ENCODE data around the gene IQCN. TPM values are rescaled to one million over a fixed set of nuclear protein-coding genes. Genes with fewer than 3 reads are reported as not detected.
A peak's percentile ranks its signal among the peaks of the same experiment; 100 is the strongest.

Gene IQCN
- total RNA-seq (2014; rRNA removed; shearing (Covaris generic)): 0.38 and 3.7 TPM in 2 replicates
- 1.1 and 2.6 TPM in 2 replicates for total RNA-seq (2022)
- percentile 40 among the genes with signal in this experiment for Bru-seq, nascent RNA
- BruChase-seq, experiment 1, labeled RNA remaining after a 6-hour chase: percentile 42 among the genes with signal in this experiment
- BruChase-seq, experiment 2, labeled RNA remaining after a 2-hour chase: percentile 39 among the genes with signal in this experiment
- long read RNA-seq, full-length matches to known transcripts: 1 of 1 reads
- long read RNA-seq, partial matches to known transcripts: 0 of 1 reads
- long read RNA-seq, other reads (novel, unspliced or antisense): 0 of 1 reads

GRCh38 chr19:18274219-18274780 is at the start of gene IQCN:
IQCN (minus strand) TSS chr19:18274452; CDS start chr19:18269478, 4,974 bp downstream.
- BruUV-seq (replicated peaks): no TSS peak
- Histone ChIP-seq H2AFZ (ENCODE audit: low read length) (no peak within 1 kb of the TSS), H3K4me3 (ENCODE audit: low read depth, low read length, poor library complexity, severe bottlenecking) (no peak within 1 kb of the TSS), H3K9me2 (ENCODE audit: insufficient read depth, low read length) (no peaks in the 10 kb centered on the region), H4K20me1 (ENCODE audit: insufficient read depth, low read length) (peaks cover 10% of the 10 kb centered on the region), H3K9me3 (ENCODE audit: low read length) (no peaks in the 10 kb centered on the region), H3K4me2 (ENCODE audit: low read length) (no peak within 1 kb of the TSS), H3K4me1 (ENCODE audit: insufficient read depth, low read length, poor library complexity, severe bottlenecking) (peaks cover 13% of the 10 kb centered on the region), H3K36me3 (ENCODE audit: insufficient read depth, low read length) (peaks cover 15% of the 10 kb centered on the region; the same call in 1 of the 2 replicates), H3K79me2 (ENCODE audit: insufficient read depth, low read depth, low read length) (peaks cover 15% of the 10 kb centered on the region; the same call in 1 of the 2 replicates), H3K27ac (ENCODE audit: low read depth, low read length, poor library complexity, severe bottlenecking) (no peak within 1 kb of the TSS)
- ChIA-PET CTCF (ENCODE audit: unreplicated experiment) (no interaction called here), POLR2A (interaction anchor here (1.4 kb wide), 1 partner anchor 47 kb away, joined by 5 read pairs; no protein-coding TSS in a partner anchor)
- DNase-seq (ENCODE audit: low spot score): no peak
- TF ChIP-seq CTCF (conservative IDR thresholded peaks at IDR 0.05; ENCODE audit: low read length) (no peak), EZH2phosphoT487 (IDR thresholded peaks at IDR 0.05; ENCODE audit: borderline replicate concordance, low read depth, low read length) (no peak)
- intact Hi-C loops (cut with micrococcal nuclease; ENCODE audit: unreplicated experiment): no loop called here

- ChIA-PET POLR2A (interaction anchor here (0.6 to 4.0 kb wide), 5 partner anchors 18 to 158 kb away, joined by 3 to 44 read pairs (median 9); partner anchors contain the start of genes JUND and SSBP4), CTCF (ENCODE audit: unreplicated experiment) (interaction anchor here (1.2 to 2.2 kb wide), 3 partner anchors 16 to 44 kb away, joined by 3 to 16 read pairs (median 7); partner anchors contain the start of gene JUND)
- BruUV-seq (replicated peaks): no TSS peak
- Histone ChIP-seq H3K4me2 (ENCODE audit: low read length) (peak within 1 kb of the TSS; percentile 97), H3K79me2 (ENCODE audit: insufficient read depth, low read depth, low read length) (peaks cover 42% of the 10 kb centered on the region), H3K36me3 (ENCODE audit: insufficient read depth, low read length) (peaks cover 34% of the 10 kb centered on the region), H3K4me1 (ENCODE audit: insufficient read depth, low read length, poor library complexity, severe bottlenecking) (peaks cover 46% of the 10 kb centered on the region), H3K4me3 (ENCODE audit: low read depth, low read length, poor library complexity, severe bottlenecking) (peak within 1 kb of the TSS; percentile 89), H3K9me2 (ENCODE audit: insufficient read depth, low read length) (no peaks in the 10 kb centered on the region), H3K9me3 (ENCODE audit: low read length) (no peaks in the 10 kb centered on the region), H2AFZ (ENCODE audit: low read length) (peak within 1 kb of the TSS; percentile 74), H3K27ac (ENCODE audit: low read depth, low read length, poor library complexity, severe bottlenecking) (peak within 1 kb of the TSS; percentile 90), H4K20me1 (ENCODE audit: insufficient read depth, low read length) (no peaks in the 10 kb centered on the region; the same call in 1 of the 2 replicates)
- peak; percentile 100 for DNase-seq (ENCODE audit: low spot score)
- peak; percentile 65 for TF ChIP-seq CTCF (conservative IDR thresholded peaks at IDR 0.05; ENCODE audit: low read length)
- TF ChIP-seq EZH2phosphoT487 (IDR thresholded peaks at IDR 0.05; ENCODE audit: borderline replicate concordance, low read depth, low read length): no peak
- intact Hi-C loops (cut with micrococcal nuclease; ENCODE audit: unreplicated experiment): loop anchor here (1.0 to 2.0 kb wide), 3 partner anchors 18 to 118 kb away; partner anchors contain the start of gene RAB3A
These were observed 48.7 kb upstream of the IQCN start, which contains the start of gene LSM4 for GRCh38 chr19:18322759-18323460. LSM4 (minus strand) TSS chr19:18323076; CDS start chr19:18323020, 56 bp downstream.
